HG03103 (cell line): ENCODE data around the gene HOXC9.
A peak's percentile ranks its signal among the peaks of the same experiment; 100 is the strongest.

Experiments used
- ATAC-seq: cut with Tn5 transposase; IDR thresholded peaks from one replicate; pipeline ENCODE4 v1.9.1; 2021; ENCODE audit warnings: low read depth; ENCODE audit not compliant: unreplicated experiment

The HOXC9 gene

GRCh38 chr12:54011665-54012532, 11.9 kb downstream of the HOXC9 start:
- ATAC-seq, result no peak

GRCh38 chr12:54012631-54013409, 12.9 kb downstream of the HOXC9 start:
- no peak for ATAC-seq

GRCh38 chr12:54014377-54015017, 14.5 kb downstream of the HOXC9 start:
- ATAC-seq, result no peak

DNA sequence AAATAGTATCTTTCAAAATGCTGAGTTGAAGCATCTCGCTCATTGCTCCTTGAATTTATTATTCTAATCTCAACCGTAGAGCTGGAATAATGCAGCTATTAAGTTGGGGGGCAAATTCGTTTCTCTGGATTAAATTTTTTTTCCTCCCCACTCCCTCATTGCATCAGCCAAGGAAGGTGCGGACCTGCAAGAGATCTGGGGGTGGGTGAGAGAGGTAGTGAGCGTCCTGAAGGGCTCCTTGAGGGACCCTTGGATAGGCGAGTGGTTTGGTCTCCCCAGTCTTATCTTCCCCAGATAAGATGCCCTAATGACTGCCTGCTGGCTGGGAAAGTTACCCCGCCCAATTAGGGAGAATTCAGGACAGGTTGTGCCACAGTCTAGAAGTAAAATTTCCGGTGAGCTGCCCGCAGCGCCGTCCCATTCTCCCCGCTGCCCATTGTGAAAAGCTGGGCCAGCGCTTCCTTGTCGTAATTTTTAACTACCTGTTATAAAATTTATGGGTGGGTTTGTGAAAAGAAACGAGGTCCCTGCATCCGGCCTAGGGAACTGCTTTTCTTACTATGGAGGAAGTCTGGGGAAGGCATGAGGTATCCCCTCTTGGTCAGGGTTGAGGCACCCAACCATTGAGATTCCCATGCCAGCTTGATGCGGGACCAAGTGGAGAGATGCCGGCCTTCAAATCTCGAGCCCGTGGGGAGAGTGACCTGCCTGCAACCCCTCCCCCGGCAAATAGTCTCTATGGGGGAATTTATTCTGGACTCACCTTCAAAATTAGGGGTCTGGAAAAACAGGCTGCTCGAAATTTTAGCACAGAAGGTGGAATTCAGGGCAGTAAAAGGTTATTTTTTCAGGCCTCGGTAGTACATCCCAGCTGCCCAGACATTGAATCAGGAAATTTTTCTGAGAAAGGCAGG, 15.3 kb downstream of the HOXC9 start:
- no peak for ATAC-seq

DNA sequence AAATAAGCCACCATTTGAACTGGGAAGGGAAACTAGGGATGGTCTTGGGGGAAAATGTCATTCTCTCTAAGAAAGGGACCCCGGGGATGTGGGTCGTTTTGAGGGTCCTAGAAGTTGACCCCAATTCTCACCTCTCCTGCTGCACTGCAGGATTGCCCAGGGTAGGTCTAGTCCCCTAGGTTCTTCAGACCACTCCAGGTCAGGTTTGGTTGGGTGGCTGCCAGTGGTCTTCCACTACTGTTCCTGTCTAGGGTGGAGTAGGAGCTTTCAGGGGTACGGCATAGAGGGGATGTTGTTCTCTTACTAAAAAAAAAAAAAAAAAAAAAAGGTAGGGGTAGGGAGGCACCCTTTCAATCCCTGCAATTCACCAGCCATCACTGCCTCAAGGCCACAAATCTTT, 16.1 kb downstream of the HOXC9 start:
- ATAC-seq, result no peak

DNA sequence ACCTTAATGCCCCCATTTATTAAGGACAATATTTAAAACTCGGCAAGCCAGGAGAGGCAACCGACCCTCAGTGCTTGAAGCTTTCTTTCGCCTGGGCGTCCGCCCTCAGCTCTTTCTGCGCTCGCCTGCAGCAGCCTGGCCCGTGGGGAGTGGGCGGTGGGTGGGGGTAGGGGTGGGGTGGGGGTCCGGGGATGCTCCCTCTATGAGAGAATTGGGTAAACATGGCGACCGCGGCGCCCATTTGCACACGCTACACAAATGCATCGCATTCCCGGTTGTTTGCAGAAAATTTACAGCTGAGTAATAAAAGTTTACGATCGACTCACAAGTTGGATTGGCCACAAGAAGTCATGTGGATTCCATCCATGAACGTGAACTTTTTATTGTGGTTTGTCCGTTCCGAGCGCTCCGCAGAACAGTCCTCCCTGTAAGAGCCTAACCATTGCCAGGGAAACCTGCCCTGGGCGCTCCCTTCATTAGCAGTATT, 16.6 kb downstream of the HOXC9 start:
- ATAC-seq, result no peak

- ATAC-seq, result peak; percentile 15
These were observed 17.2 kb downstream of the HOXC9 start for GRCh38 chr12:54017027-54017788.

- peak; percentile 57 for ATAC-seq
These were observed 18.0 kb downstream of the HOXC9 start for GRCh38 chr12:54017878-54018467.

GRCh38 chr12:54018468-54018984, 18.6 kb downstream of the HOXC9 start:
- ATAC-seq, result no peak

DNA sequence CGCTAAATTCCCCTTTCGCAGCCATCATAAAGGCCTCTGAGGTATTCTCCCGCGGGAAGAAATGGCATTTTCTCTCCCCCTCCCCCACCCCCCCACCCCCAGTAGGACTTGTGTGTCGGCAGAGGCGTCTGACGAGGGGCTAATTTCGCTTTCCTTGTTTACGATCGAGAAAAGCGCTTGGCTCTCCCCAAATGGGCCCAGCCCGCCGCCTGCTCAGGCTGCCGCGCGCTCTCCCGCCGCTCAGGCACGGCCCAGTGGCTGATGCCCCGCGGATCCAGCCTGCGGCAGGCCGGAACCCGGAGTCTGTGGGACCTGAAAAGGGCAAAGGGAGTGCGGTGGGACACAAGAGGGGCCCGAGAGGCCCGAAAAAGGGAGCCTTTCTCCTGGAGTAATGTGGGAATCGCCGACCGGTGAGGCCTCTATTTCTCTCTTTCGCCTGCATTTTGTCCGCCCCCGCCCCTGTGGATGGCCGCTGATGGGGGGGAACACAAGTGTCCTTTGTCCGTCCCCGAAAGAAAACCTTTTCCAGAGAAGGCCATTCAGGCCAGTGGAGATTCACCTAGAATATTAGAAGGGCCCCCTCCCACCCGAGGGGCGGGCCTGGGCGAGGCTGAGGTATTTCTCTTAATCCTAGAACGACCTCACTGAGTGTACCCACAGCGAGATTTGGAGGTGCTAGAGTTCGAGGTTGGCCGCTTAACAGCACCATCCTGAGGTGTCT, 19.3 kb downstream of the HOXC9 start:
- ATAC-seq, result no peak

DNA sequence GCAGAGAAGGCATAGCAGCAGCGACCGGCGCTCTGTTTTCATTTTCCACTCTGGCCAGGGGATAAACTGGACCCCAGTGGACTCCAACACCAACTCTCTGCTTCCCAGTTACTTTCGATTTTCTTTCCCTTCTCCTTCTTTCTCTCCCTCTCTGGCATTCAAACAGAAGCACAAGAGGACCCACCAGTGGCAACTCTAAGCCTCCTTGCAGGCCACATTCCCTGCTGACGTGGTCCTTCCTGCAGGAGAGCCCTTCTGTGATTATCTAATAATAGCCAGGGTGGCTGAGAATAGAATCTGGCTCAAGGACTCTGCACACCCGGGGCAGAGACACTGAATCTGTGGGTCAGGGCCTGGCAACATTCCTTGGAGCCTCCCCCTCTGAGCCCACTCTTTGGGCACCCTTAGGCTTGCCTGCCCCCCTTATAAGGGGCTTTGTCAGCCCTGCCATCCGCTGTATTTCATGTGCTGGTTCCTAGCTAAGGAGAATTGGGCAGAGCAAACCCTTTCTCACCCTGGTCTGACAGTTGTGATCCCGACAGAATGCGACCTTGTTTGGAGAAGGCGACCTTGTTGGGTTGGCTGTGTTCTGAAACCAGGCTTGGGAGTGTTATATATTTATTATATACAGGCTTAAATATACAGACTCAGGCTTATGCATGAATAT, 20.1 kb downstream of the HOXC9 start:
- ATAC-seq, result no peak

GRCh38 chr12:54020591-54021405, 20.8 kb downstream of the HOXC9 start:
- no peak for ATAC-seq

- no peak for ATAC-seq
These were observed 21.6 kb downstream of the HOXC9 start for GRCh38 chr12:54021432-54022013.

DNA sequence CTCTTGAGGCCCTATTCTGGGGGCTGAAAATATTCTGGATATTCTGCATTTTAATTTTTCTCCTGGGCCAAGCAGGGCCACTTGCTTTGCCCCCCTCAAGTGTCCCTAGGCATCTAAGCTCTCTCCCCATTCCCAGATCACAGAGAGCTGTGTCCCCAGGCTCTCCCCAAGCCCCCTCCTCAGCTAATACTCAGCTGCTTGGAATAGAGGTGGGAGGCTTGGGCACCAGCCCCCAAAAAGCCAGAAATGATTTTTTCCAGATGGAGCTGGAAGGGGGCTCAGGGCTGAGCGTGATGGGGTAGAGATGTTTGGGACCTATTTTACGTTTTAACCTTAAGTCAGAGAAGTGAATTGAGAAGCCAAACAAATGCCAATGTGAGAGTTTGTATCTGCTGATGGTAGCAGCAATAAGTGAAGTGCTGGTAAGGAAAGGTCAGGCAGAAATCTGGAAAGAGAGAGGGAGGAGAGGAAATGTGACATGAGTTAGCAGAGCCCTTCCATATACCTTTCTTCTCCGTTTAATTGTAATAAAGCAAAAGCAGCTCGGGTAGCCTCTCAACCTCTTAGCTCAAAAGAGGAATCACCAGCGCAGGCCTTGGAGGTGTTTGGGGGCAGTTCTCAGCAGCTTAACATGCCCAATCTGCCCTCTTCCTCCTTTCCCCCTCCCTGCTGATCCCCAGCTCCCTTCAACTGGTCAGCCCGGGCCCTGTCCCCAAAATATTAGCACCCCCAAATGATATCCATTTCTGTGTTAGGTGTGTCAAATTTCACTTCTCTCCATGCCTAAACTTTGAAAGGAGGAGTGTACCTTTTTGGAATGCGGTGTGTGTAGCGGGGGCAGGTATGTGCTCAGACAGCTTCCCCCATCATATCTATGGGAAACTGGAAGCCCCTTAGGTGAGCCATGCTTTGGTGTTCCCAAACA, 23.3 kb downstream of the HOXC9 start:
- no peak for ATAC-seq

DNA sequence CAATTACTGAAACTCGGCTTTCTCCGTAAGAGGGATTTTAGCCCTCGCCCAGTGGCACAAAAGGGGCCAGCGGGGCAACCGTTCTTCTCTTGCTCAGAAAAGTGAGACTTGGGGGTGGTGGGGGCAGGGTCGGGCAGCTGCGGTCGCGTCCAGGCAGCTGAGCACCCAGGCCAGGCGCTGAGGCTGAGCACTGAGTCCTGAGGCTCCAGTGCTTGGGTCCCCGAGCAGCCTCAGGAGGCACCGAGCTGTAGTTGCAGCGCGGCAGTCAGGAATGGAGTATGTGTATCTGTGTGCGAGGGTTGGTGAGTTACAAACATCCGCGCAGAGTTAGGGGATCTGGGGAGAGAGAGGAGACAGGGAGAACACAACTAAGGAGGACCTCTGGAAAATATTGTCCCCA, 24.2 kb downstream of the HOXC9 start:
- no peak for ATAC-seq
